Suppressor macrophage treated with lipopolysaccharide for 4 hours (primary cell): ENCODE measurements around the gene SUDS3.

Experiments
- DNase-seq: peaks from one replicate; pipeline ENCODE4 v3.0.0-alpha.2; 2020

SUDS3 gene

GRCh38 chr12:118357257-118358007 is 18.9 kb upstream of the SUDS3 start:
- DNase-seq: peak; percentile 93

GRCh38 chr12:118358008-118358359 is 18.4 kb upstream of the SUDS3 start:
- DNase-seq: no peak

GRCh38 chr12:118358612-118359540 is 17.5 kb upstream of the SUDS3 start:
- DNase-seq: peak; percentile 74

- DNase-seq: no peak
Observed at GRCh38 chr12:118359541-118359915, 16.8 kb upstream of the SUDS3 start.

- no peak for DNase-seq
Observed at GRCh38 chr12:118361092-118361404, 15.3 kb upstream of the SUDS3 start.

GRCh38 chr12:118361889-118362288 is 14.5 kb upstream of the SUDS3 start:
- DNase-seq: peak; percentile 76

- no peak for DNase-seq
Observed at GRCh38 chr12:118368821-118369220, 7.5 kb upstream of the SUDS3 start.

GRCh38 chr12:118370601-118371000 is 5.8 kb upstream of the SUDS3 start:
- no peak for DNase-seq

GRCh38 chr12:118371321-118372282 is 4.8 kb upstream of the SUDS3 start:
- DNase-seq: no peak

GRCh38 chr12:118372541-118373495 is 3.5 kb upstream of the SUDS3 start, which contains the start of gene TAOK3:
TSS of gene TAOK3 (minus strand) at chr12:118372907. CDS start at chr12:118255567, 117,340 bp downstream.
- DNase-seq: peak; percentile 99

GRCh38 chr12:118373616-118374015 is 2.7 kb upstream of the SUDS3 start:
- DNase-seq: no peak

GRCh38 chr12:118374126-118374725 is 2.1 kb upstream of the SUDS3 start:
- no peak for DNase-seq

- no peak for DNase-seq
Observed at GRCh38 chr12:118374909-118375308, 1.4 kb upstream of the SUDS3 start.

- DNase-seq: no peak
Observed at GRCh38 chr12:118375348-118375747, 1.0 kb upstream of the SUDS3 start.

- no peak for DNase-seq
Observed at GRCh38 chr12:118377021-118377883, 897 bp downstream of the SUDS3 start.

GRCh38 chr12:118377884-118378470 is 1.6 kb downstream of the SUDS3 start:
- DNase-seq: peak; percentile 60

- DNase-seq: no peak
Observed at GRCh38 chr12:118391424-118391823, 15.1 kb downstream of the SUDS3 start.

- DNase-seq: no peak
Observed at GRCh38 chr12:118391836-118392235, 15.5 kb downstream of the SUDS3 start.

- DNase-seq: no peak
Observed at GRCh38 chr12:118397708-118398440, 21.5 kb downstream of the SUDS3 start.
